ENCODE measurements around the gene RHOU. TPM values are rescaled to one million over a fixed set of nuclear protein-coding genes. Genes with fewer than 3 reads are reported as not detected.
A peak's percentile ranks its signal among the peaks of the same experiment; 100 is the strongest.

The RHOU gene
- total RNA-seq, 1 donor from 2014 or later, result 17.5 TPM

DNA sequence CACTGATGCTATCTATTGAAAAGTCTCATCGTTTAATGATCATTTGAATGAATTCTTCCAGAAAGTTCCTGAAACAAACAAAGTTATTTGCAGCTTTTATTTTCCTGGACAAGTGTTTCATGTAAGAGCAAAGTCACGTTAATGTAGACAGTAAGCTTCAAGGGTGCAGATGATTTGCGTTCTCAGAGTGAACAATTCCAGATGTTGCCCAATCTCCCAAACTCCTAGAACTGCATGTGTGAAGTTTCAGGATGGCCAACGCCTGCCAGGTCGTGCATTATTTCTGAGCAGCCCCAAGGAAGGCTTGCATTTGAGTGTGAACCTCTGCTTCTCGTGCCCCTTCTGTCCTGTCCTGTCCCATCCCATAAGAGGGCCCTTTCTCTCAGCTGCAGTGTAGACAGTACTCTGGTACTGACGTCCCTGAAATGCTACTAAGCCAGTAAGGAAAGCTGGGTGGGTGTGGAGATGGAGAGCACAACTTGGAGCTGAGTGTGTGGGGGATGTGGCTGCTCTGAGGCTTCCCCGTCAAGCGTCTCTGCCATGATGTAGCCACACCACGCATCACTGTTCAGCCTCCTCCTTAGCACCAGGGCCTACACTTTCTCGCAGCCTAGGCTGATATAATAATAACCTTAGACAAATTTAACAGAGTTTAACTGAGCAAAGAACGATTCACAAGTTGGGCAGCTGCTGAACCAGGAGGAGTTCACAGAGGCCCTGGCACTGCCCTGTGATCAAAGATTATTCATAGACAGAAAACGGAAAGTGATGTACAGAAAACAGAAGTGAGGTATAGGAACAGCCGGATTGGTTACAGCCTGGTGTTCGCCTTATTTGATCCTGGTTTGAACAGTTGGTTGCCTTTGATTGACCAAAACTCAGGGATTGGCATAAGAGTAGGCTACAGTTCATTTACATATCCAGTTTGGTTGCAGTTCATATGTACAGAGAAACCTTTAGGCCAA is 50.4 kb downstream of the RHOU start:
- no peak for DNase-seq

DNA sequence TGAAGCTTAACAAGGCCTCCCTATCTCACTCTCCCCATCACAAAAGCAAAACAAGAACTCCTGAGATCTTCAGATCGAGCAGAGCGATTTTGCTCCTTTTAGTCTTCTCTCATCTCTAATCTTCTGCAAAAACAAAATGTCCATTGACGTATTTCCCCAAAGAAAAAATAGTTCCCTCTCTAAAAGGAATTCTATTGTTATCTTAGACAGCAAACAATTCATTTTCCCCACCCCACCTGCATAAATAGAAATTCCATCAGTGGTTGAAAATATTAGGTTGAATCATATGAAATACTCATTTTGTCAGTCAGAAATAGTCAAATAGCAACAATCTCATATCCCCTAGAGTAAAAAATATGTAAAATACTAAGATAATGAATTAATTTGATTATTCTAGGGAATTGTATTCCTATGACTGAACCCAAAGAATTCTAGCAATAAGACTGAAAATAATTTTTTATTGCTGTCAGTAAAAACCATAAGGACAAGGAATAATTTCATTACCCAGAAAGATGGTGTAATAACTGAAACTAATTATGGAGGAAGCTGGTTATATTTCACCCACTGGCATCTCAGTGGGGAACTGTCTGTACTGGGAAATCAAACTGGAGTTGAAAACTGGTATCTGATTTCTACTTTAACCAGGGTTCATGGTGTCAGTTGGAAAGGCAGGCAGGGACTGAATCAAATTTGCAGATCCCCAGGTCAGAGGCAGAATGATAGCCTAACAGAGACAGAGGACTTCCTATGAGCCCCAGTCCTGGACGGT is 51.3 kb downstream of the RHOU start:
- DNase-seq, result peak; percentile 13

DNA sequence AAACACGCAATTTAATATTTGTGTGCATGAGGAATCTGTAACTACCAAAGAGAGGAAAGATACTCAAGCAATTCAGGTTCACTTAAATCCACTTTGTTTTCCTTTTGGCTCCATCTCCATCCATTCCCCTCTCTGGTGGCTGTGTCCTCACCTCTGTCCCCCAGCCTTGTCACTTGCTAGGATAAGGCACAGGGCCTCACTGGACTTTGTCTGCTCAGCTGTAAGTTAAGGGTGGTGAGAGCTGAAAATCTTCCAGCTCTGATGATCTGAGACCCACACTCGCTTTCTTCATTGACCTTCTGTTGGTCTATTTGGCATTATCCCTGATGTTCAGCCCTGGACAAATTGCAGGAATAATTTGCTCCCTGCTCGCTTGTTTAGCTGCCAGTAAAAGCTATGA is 56.5 kb downstream of the RHOU start:
- no peak for DNase-seq

DNA sequence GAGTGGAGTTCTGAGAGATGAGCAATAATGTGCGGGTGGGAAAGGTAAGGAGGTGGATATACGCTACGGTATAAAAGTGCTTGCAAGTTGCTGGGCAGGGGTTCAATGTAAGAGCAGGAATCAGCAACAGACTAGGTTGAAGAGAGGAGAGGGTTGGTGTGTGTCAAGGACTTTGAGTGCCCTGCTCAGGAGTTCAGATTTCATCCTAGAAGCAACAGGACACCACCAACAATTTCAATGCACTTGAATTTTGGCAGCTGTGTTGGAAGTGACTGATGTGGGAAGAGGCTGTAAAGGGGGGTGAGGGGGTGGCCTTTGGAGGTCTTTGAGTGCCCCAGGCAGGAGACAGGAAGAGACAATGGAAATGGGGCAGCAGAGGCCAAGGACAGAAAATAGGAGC is 57.3 kb downstream of the RHOU start:
- no peak for DNase-seq

DNA sequence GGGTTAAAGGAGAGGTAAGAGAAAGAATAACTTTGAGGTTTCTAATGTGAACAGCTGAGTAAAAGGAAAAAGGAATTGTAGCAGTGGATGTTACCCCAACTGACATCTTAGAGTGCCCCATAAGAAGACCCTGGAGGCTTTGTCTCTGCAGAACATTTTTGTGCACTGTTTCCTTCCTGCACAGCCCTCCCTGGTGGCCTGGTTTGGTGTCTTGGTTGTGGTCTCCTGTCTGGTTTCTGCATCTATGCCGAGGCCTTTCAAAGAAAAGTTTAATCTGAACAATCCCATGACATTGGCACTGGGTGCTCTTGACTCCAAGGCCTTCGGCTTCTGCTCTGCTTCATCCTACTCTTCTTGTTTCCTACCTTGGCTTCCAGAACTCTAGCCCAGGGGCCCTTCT is 57.8 kb downstream of the RHOU start:
- DNase-seq, result no peak

DNA sequence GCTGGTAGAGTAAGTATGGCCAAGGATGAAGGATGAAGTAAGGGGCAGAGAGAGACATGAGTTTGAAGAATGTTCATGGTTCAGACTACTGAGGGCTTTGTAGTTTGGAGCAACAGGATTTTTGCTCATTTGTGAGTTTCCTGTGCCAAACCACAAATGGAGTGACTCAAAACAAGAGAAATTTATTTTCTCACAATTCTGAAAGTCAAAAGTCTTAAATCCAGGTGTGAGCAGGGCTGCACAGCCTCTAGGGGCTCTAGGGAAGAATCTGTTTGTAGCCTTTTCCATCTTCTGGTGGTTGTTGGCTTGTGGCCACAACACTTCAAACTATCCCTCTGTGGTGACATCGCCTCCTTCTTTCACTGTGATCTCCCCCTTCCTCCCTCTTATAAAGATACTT is 58.9 kb downstream of the RHOU start:
- DNase-seq, result no peak

DNA sequence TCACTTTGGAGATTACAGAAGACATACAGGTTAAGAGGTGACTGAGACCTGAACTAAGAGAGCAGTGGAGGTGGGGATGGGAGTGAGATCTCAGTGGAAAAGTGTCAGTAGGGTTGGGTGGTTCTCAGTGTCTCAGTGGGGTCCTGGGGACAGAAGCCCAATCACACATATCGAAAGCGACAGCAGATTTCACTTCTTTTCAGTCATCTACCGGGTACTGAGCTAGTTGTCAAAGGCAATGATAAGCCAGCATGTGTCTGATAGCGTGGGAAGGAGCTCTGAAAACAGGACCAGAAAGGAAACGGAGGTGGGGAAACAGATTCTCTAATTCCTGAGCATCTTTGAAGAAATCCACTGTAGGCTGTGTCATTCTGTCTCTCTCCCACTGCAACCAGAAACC is 59.5 kb downstream of the RHOU start:
- DNase-seq, result no peak

DNA sequence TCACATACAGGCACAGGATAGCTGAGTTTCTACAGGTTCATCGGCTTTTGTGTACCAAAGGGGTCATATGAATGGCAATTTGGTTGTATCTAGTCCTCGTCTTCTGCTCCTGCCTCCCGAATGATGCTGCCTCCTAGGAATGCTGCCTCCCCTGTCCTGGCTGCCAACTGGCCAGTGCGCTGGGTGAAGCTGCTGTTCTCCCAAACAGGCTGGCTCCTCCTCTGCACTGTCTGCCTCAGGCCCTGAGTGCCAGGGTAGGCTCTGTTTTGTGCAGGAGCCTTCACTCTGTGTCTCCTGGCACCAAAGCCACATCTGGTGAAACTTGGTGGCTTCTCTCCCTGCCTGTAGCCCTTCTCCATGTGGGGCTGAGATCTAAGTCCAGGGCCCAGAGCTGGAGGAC is 60.3 kb downstream of the RHOU start:
- DNase-seq, result no peak

Other genes with a start within 250 kb of the RHOU start
- 34.7 and 84.4 TPM in 2 replicates for gene RNF187, start 248.1 kb upstream of the RHOU start, total RNA-seq

All from dermis blood vessel endothelial cell (primary cell).